Stimulated activated naive CD4-positive, alpha-beta T cell treated with Interleukin-2 at 50 U/mL for 16 hours (primary cell): ENCODE results near the gene MIPOL1.

Experiments
- DNase-seq: peaks from one replicate; lab custom pipeline; 2025; lab: John Stamatoyannopoulos, UW

The MIPOL1 gene

DNA sequence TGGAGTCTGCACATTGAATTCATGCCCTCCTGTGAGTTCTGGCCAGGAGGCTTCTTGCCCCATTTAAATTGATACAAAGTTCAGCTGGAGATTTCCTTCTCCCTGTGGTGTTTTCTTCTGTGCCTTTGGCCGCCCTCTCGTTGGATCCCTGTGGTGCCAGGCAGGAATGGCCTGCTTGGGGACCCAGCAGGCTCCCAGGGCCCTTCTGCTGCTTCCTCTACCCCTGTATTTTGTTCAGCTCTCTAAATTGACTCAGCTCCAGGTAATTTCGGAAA, 200.1 kb downstream of the MIPOL1 start:
- no peak for DNase-seq

DNA sequence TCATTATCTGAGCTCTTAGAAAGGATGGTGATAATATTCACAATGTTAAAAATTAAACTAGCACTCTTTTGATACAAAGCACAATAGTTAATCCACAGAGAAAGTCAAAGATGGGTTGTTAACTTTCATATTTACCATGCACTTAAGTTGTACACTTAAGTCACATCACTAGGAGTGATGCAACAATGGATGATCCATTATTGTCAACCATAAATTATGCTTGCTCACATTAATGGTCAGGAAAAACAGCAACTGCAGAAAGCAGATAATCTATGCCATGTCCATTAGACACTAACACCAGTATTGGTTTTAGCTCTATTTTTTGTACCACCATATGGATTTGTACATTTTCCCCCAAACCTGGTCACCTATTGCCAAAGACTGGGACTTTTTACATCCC, 201.8 kb downstream of the MIPOL1 start:
- DNase-seq, result no peak

DNA sequence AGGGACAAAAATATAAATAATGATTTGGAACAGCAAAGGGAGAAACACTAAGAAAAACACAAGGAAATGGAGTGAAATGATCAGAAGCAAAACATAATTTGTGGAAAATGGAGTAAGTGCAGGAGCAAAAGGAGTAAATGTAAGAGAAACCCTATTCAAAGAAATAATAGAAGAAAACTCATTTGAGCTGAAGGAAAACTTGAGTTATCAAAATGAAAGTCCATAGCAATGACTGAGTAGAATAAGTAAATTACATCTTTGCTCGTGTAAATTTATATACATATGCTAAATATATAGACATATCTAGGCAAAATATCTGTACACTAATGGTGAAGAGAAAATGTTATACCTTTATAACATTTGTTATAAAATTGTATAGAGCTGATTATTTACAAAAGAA, 203.4 kb downstream of the MIPOL1 start:
- DNase-seq, result no peak

DNA sequence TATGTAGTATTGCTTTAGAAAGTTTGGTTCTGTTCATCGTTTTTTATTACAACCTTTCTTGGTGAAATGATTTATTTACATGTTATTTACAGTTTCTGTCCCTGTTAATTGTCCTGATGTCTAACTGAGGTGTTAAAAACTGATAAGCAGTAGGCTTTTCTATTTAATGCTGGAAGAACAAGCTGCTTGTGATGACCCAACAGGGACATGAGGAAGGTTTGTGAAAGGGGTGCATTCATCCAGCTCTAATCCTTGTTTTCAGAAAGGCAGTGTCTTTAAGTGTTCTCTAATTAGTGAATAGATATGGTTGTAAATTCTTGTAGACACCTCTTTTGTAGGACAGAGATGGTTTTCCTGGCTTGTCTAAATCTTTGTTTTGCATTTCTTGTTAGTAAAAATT, 205.9 kb downstream of the MIPOL1 start:
- DNase-seq, result no peak

DNA sequence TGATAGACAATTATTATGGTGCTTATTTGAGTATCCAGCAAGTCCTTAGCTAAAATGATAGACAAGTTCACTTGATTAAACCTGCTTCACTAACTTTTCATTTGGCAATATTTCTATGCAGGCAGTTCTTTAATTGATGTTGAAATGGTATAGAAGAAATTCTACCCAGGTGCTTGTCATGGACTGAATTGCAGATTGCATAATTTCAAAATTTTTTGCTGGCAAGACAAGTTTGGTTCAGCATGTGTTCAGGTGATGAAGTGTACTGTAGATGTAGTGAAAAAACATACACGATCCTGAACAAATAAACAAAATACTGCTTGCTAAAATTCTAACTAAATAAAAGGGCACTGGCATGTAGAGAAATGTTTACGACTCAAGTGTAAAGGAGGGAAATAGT, 208.4 kb downstream of the MIPOL1 start:
- DNase-seq, result no peak

DNA sequence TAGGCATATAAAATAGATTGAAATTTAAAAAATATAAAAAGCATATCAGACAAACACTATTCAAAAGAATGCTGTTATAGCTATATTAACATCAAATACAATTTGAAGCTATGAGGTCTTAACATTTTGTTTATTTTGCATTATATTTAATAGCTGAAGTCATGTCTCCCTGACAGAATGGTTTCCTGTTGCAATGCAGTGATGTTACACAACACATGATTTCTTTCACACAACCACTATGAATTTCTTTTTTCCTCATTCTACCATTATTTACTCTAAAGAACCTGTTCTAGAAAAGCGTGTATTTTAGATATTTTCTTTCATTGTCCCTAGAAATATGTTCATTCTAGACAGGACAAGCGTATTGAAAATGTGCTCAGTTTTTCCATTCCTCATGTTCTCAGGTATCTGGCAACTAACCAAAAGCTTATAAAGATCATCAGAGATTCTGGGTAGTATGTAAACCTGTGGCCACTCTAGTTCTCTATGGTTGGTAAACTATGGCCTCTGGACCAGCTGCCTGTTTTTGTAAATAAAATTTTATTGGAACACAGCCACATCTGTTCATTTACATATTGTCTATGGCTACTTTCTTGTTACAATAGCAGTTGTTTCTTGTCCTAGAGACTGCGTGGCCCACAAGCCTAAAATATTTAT, 213.5 kb downstream of the MIPOL1 start:
- DNase-seq, result no peak

DNA sequence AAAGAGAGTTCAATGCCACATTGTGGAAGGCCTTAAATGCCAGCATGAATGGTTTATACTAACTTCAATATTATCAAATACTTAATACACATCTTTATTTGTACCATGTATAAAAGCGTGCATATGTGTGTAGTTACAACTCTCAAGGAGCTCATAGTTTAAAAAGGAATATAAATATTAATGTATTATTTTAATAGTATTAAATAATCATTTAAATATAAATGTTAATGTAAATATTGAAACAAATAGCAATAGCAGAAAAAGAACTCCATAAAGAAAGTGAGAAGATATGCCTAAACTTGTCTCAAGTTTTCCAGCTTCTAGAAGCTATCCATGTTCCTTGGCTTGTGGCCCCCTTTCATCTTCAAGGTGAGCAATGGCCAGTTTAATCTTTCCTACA, 215.3 kb downstream of the MIPOL1 start:
- DNase-seq, result no peak

DNA sequence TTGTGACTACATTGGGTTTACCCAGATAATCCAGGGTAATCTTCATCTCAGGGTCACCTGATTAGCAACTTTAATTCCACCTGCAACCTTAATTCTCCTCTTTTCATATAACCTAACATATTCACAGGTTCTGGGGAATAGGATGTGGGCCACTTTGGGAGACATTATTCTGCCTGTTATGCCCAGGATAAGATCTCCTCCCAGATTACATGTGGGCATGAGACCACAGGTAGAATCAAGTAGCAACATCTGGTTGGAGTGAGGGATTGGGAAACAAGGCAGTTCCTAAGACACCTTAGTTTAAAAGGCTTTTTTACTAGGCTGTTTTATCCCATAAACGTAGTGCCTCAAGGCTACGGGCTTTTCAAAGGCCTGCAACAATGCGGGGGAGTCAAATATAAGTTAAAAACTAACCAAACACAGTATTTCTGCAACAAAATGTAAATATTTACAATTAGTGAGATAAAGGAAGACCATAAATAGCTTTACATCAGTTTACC, 215.8 kb downstream of the MIPOL1 start:
- no peak for DNase-seq

DNA sequence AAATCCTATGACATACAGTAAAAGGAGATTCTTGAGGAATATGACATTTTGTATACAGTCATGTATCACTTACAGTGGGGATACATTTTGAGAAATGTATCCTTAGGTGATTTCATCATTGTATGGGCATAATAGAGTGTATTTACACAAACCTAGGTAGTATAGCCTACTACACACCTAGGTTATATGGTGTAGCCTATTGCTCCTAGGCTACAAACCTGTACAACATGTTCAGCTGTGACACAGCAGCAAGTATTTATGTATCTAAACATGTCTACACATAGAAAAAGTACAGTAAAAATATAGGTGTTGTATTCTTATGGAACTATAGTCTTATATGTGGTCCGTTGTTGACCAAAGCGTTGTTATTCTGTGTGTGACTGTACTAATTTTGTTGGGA, 218.5 kb downstream of the MIPOL1 start:
- DNase-seq, result no peak

DNA sequence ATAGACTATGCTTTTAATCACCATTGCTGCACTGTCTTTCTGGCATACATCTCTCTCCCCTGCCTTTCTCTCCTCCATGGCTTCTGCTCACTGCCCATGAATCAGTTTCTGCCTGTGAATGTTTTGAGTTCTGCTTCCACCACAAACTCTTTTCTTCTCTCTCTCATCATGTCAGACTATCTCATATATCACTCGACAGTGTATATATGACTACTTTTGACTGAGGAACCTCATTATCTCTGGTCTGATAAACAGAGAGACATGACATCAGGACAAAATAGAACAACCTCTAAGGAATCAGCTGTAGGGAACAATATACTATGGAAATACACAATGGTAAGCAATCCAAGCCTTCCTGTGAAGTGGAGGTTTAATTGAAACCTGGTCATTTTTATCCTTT, 219.4 kb downstream of the MIPOL1 start:
- DNase-seq, result no peak

DNA sequence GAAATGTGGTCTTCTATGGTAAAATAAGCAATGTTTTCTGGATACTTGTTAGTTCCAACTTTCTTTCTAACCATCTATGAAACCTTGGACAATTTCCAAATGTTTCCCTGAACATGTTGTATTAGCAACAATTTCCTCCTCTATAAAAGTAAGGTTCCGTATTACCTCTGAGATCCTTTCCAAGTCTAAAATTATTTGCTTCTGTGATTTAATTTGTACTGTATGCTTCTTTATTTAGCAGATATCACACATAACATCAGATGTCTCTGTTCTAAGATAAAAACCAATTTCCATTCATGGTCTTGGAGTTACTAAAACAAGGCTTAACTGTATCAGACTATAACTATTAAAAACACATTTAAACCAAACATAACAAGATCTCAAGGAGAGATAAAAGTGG, 220.1 kb downstream of the MIPOL1 start:
- DNase-seq, result no peak

DNA sequence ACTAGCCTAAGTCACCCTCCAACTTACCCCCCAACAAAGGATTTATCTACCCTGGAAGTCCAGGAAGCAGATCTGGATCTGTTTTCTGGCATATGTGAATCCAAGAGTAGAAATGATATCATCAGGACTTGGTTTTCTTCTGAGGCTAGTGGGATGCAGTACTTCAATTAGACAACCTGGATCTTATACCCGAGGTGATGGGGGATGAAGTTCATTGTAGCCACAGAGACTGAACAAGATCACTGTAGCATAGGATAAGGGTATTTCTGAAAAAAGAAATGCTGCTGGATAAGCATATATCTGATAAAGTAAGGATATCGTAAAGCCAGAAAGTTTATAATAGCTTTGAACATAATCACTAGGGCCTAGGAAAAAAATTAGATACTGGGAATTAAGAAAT, 222.9 kb downstream of the MIPOL1 start:
- no peak for DNase-seq

DNA sequence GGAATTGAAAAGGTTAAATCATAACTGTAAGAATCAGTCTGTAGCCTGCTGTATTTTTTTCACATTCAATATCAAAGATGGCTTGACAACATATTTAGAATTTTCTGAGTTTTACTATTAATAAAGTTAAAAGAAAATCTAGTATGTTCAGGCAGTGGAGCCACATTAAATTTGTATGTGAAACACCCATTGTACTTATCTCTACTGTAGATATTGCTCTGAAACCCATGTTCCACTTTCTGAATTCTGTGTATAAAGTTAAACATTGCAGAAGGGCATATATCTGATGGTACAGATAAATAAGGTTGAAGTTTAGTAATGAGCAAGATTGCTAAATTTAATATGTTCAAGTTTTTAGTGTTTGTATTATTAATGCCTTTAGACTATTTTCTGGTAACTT, 224.6 kb downstream of the MIPOL1 start:
- no peak for DNase-seq

DNA sequence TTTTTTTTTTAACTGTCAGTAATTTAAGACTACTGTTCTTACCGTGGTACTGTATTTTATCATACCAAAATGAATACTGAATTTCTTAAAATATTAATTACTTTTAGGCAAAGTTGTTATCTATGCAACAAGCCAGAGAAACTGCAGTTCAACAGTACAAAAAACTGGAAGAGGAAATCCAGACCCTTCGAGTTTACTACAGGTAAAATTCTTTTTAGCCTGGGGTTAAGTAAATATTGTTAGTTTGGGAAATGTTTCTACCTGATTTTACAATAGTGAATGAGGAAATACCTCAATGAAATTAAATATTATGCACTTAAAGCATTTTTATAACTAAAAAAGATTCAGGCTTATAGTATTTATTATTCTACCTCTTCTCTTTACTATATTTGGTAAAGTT, 225.0 kb downstream of the MIPOL1 start:
- DNase-seq, result no peak

DNA sequence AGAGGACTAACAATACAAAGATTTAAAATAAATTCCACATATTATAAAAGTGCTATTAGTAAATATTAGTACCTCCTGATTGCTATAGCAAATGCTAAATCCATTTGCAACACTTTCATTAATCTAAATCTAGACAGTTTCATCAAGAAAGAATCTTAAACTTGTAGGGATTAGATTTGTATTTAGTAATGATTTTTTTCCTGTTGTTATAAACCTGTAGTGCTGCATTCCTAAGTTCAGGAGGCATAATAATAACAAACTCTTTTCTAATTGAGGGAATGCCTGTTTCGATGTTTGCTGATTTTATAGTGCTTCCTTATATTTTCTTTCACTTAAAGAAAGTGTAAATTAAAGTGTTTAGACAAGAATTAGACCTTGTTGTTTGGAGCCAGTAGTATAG, 231.2 kb downstream of the MIPOL1 start:
- DNase-seq, result no peak

DNA sequence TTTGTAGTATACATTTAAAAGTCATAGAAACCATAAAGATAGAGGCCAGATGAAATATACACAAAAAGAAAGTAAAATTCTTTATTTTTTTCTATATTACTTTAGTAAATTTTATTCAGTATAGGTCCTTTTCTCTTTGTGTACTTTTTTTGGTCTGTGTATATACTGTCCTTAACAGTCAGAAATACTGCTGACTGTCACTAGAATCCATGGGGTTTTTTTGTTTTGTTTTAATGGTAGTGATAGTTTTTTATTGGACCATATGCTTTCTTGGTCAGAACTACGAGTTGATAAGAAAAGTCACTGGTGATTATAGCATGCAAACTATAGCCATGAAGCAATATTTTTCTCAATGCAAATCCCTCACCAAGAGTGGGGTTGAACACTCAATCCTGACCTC, 231.9 kb downstream of the MIPOL1 start:
- DNase-seq, result no peak

DNA sequence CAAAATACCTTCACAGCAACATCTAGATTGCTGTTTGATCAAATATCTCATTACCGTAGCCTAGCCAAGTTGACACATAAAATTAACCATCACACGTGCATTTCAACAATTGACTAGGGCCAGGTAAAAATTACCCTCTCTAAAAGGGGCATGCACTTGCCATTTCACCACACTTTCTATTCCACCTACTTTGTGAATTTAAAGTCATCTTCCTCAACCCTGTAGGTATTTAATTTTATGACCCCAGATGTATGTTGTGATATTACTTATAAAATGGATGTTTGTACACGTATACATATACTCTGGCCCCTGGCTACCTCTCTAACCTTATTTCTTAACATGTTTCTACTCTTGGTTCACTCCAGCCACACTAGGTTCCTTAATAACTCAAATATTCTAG, 237.1 kb downstream of the MIPOL1 start:
- no peak for DNase-seq

DNA sequence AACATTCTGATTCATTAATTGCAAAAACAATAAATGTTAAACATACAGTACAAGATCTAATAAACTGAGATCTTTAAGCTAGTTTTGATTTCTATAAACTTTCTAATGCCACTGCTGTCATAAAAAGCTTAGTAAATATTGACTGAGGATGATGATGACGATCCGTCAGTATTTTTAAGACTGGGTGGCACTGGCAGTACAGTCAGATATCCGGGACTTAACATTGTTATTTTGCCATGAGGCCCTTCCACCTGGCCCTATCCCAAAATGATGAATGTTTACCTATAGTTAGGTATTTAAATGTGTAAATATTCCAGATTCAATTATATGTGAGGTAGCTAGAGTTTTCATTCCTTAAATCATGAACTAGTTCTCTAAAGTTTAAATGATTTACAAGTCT, 238.8 kb downstream of the MIPOL1 start:
- DNase-seq, result no peak

DNA sequence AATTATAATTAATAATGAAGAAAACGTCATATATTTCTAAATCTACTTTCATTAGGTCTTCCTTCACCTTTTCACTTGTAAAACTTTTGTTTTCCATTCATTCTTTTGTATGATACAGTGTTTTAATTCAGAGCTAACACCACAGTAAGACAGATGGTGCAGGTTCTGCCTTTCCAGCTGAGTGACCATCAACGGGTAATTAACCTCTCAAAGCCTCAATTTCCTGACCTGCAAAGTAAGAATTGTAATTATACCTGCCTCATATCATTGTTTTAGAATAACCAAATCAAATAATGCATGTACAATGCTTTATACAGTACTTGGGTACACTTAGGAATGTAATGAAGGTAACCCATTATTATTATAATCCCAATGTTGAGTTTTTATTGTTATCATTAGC, 239.8 kb downstream of the MIPOL1 start:
- no peak for DNase-seq

DNA sequence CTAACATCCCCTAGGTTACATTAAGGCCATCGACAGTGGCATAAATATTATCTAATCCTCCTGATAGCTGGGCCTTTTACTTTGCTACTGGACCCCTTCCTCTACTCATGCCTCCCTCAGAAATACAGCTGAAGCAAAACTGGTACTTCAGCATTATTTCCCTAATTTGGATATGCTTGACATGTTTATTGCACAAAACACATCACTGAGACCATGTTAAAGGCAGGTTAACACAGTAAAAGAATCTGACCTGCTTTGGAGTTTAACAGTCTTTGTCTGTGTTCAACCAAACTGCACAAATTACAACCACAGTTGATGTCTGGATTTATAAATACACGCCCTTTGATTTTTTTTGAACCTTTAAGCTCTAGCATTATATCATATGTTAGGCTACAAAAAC, 240.7 kb downstream of the MIPOL1 start:
- no peak for DNase-seq

DNA sequence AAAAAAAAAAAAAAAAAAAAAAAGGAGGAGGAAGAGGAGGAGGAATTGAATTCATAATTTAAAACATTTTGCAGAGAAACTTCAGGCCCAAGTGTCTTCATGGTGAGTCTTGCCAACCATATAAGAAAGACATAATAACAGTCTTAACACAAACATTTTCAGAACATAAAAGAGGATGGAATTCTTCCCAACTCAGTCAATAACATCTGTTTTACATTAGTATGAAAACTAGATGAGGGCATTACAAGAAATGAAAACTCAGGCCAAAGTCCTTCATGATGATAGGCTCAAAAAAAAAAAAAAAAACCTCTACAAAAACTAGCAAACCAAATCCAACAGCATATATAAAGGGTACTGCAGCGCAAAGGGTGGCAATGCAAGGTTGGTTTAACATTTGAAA, 245.7 kb downstream of the MIPOL1 start:
- DNase-seq, result no peak

DNA sequence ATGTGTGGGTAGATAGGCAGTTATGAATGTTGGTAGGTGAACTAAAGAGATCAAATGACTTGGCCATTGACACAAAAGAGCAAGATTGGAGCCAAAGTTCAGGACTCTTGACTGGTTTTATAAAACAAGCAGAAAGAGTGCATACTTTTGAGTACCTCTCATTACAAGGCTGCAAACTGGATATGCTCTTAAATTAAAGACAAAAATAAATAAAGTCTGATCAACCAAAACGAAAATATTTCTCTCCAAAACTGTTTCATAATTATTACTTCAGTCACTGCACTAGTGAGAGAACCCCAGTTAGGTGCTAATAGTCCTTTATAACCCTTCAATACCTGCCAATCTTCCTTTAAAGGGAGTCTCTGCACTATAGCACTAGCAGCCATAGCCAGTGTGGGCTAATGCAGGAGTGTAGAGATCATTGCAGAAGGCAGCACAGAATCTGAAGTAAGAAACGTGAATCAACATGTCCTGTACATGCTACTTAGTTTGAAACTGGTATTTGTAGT, 250.2 kb downstream of the MIPOL1 start:
- DNase-seq, result no peak

DNA sequence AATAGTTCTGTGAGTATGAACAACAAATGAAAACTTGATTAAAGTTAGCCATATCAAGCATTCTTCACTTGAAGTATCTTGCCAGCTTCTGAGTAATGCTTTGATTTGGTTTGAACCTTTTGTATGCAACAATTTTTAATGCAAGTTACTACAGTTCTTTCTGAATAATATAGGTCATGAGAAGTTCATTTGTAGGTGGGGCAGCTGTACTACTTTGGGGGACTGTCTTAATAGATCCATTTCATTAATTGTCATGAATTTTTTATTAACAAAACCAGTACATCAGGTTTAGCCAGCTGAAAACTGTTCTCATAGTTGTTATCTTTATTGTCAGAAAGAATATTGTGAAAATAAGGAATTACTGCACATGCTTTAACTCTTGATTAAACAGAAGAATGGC, 254.6 kb downstream of the MIPOL1 start:
- DNase-seq, result no peak

DNA sequence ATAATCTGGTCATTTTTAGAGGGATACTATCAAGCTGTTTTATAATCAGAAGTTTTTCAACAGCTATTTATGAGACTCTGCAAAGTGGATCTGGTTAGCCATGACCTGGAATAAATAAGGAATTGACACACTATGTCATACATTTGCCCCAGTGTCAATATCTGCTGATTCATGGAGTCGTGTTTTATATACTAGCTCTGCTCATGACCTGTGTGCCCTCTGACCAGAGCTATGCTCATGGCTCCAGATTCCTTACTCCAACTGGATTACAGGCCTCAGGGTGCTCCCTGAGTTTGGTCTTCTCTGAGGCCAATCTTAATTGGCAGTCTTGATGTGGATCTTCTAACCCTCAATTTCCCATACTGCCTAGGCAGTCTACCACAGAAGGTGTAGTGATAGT, 256.2 kb downstream of the MIPOL1 start:
- no peak for DNase-seq

DNA sequence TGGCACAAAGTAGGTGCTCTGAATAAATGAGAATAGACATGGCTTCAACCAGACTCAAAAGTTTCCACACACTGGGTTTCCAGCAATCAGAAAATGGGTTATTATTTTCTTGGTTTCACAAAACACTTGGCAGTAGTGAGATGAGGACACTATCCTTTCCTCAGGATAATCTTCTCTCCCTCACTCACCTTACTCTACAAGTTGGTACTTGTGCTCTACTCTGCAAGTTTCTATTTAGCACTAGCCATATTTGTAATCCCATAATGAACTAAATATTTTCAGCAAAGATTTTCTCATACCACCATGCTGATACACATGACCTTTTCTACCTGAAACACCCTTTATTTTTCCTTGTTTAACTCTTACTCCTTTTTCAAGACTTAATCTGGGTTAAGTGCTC, 259.6 kb downstream of the MIPOL1 start:
- no peak for DNase-seq
